ENCODE results near the gene NXN. TPM values are rescaled to one million over a fixed set of nuclear protein-coding genes. Genes with fewer than 3 reads are reported as not detected.
"Not testable (repeated sequence)": the region's sequence is repeated elsewhere in the genome, so short reads cannot be mapped to it uniquely, and the experiment has no call there.

NXN gene
- polyA plus RNA-seq, 4 donors: 2.2 to 12.5 (median 7.1) TPM

DNA sequence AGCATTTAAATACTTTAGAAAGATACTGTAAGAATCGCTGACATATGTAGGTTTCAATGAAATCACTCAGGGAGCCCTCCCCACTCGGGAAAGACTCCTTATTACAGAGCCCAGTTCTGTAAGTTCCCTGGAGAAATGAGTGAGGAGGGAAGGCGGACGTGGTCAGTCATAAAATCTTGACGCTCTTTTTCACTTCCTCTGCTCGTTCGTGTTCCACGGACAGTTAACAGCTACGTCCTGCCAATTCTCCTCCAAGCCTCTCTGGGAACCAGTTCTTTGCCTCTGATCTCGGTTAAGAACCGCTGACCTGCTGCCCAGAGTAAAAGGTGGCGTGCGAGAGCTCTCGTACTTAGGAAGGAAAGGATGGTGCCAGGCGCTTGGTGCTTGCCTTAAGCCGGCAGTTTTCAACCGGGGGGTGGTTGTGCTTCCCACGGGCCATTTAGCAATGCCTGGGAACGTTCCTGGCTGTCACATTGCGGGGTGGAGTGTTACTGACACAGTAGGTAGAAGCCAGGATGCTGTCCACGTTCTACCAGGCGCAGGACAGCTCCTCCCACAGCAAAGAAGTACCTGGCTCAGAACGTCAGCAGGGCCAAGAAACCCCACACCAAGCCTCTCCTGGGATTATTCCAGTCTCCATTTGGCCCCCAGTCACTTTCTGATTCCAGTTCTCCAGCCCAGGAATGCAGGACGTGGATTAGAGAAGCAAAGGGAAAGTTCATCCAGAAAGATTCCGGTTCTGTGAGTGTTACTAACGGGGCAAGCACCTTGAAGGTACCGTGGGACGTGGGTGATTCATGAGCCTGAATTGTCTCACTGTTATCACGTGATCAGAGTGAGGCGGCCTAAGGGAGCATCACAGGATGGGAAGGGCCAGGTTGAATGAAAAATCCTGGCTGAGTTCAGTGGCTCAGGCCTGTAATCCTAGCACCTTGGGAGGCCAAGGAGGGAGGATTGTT, 109.7 kb downstream of the NXN start:
- Histone ChIP-seq H3K36me3 (ENCODE audit: control insufficient read depth in 3 of 3, insufficient read depth in 2 of 3, low read depth in 1 of 3, low read length in 3 of 3) (no peaks in the 10 kb centered on the region), H3K27ac (ENCODE audit: low read depth in 1 of 3, low read length in 2 of 3) (peak overlapping the region; percentile 24 to 91 (median 56)), H3K4me1 (ENCODE audit: control insufficient read depth in 3 of 3, insufficient read depth in 2 of 3, low read depth in 1 of 3, low read length in 2 of 3) (no peaks in the 10 kb centered on the region), H3K4me3 (ENCODE audit: low read depth in 1 of 3, low read length in 3 of 3) (no peak overlapping the region), H3K27me3 (ENCODE audit: control insufficient read depth in 3 of 3, insufficient read depth in 3 of 3, low read length in 3 of 3) (peaks cover 0 to 4% (median 0%) of the 10 kb centered on the region in 3 donors), H3K9me3 (ENCODE audit: control insufficient read depth in 2 of 2, insufficient read depth in 1 of 2, low read depth in 1 of 2, low read length in 1 of 2) (no peaks in the 10 kb centered on the region)
- FAIRE-seq: no peak
- no peak for DNase-seq
- WGBS, 3 donors: 48 to 62% (median 59%) methylated on average over 30 of the region's 30 CpGs

DNA sequence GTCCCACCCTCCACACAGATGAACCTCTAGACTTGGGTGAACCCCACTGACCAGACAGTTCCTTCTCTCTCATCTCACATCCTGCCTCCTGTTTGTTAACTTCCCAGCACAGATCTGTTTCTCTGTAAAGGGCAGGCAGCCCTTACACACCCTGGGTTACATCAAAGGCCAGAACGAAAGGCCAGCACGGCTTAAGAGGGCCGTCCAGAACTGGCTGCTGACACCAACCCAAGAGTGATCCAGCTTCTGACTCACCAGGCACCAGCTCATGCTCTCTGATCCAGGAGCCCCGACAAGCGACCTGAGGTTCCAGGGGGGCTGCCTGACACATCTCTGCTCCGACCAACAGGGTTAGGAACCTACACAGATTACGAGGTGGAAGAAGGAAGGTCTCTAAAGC, 110.5 kb downstream of the NXN start:
- FAIRE-seq: no peak
- H3K27ac ChIP-seq (ENCODE audit: low read depth in 1 of 3, low read length in 2 of 3): peak overlapping the region in 2 of 3 donors; percentile 56 to 91
- WGBS, 3 donors: 54 to 73% (median 68%) methylated on average over 7 of the region's 7 CpGs
- no peaks in the 10 kb centered on the region for H3K9me3 ChIP-seq (ENCODE audit: control insufficient read depth in 2 of 2, insufficient read depth in 1 of 2, low read depth in 1 of 2, low read length in 1 of 2)
- DNase-seq: no peak
- H3K36me3 ChIP-seq (ENCODE audit: control insufficient read depth in 3 of 3, insufficient read depth in 2 of 3, low read depth in 1 of 3, low read length in 3 of 3): no peaks in the 10 kb centered on the region
- no peaks in the 10 kb centered on the region for H3K4me1 ChIP-seq (ENCODE audit: control insufficient read depth in 3 of 3, insufficient read depth in 2 of 3, low read depth in 1 of 3, low read length in 2 of 3)
- H3K27me3 ChIP-seq (ENCODE audit: control insufficient read depth in 3 of 3, insufficient read depth in 3 of 3, low read length in 3 of 3): peaks cover 0 to 4% (median 0%) of the 10 kb centered on the region in 3 donors
- H3K4me3 ChIP-seq (ENCODE audit: low read depth in 1 of 3, low read length in 3 of 3): no peak overlapping the region

DNA sequence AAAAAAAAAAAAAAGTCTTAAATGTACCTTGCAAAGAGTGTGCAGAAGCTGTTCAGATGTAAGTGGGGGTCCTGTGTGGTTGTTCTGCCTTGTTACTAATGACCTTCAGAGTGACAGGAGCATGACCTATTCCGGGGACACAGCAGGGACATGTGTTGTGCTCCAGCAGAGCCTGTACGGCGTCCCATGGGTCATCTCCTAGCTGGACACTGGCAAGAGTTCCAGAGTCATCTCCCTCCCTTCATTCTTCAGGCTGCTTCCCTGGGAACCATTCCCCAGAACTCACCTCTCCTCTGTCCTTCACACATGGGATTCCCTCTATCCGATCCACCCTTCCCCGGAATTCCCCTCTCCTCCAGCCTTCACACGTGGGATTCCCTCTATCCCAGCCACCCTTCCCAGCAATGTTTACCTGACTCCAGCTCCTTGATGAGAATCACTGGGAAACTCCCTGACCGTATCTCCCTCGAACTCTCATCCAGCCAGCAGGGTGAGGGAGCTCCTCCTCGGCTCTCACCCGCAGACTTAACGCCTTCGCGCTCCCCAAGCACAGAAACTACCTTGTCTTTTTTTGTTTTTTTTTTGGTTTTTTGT, 111.6 kb downstream of the NXN start:
- Histone ChIP-seq H3K27ac (ENCODE audit: low read depth in 1 of 3, low read length in 2 of 3) (peak overlapping the region in 1 of 3 donors; percentile 55), H3K27me3 (ENCODE audit: control insufficient read depth in 3 of 3, insufficient read depth in 3 of 3, low read length in 3 of 3) (peaks cover 0 to 4% (median 0%) of the 10 kb centered on the region in 3 donors), H3K36me3 (ENCODE audit: control insufficient read depth in 3 of 3, insufficient read depth in 2 of 3, low read depth in 1 of 3, low read length in 3 of 3) (peaks cover 0 to 3% (median 0%) of the 10 kb centered on the region in 3 donors), H3K4me1 (ENCODE audit: control insufficient read depth in 3 of 3, insufficient read depth in 2 of 3, low read depth in 1 of 3, low read length in 2 of 3) (no peaks in the 10 kb centered on the region), H3K4me3 (ENCODE audit: low read depth in 1 of 3, low read length in 3 of 3) (no peak overlapping the region), H3K9me3 (ENCODE audit: control insufficient read depth in 2 of 2, insufficient read depth in 1 of 2, low read depth in 1 of 2, low read length in 1 of 2) (no peaks in the 10 kb centered on the region)
- 71 to 83% (median 80%) methylated on average over 13 of the region's 13 CpGs for WGBS, 3 donors
- FAIRE-seq (no peak), DNase-seq (no peak)

DNA sequence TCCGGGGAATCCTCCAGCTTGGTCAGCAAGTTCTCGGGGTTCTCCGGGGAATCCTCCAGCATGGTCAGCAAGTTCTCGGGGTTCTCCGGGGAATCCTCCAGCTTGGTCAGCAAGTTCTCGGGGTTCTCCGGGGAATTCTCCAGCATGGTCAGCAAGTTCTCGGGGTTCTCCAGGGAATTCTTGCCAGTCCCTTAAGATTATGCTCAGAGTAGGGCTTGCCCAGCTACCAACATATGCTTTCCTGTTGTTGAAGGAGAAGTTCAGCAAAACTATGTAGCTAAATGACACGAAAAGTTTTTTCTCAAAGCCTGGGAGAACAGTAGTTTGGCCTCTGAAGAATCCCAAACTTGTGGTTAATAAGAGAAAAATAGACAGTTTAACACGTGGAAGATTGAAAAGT, 112.3 kb downstream of the NXN start:
- FAIRE-seq: not testable (repeated sequence)

DNA sequence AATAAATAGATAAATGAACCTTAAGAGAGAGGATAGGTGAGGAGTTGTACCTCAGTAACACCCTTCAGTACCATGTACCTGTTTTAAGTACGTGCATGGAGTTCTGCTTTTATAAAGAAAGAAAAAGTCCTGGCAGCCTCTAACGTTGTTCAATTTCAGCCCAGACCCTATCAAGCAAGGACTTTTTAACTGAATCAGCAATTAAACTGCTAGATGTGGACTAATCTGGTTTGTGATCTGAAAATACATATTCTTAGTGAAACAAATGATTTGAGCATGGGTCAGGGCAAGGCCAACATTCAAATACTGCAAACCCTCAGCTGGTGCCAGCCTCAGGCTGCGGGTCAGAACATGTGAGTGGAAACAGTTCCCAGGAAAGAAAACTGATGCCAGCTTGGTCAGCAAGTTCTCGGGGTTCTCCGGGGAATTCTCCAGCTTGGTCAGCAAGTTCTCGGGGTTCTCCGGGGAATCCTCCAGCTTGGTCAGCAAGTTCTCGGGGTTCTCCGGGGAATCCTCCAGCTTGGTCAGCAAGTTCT, 112.9 kb downstream of the NXN start:
- DNase-seq (no peak), FAIRE-seq (no peak)
- Histone ChIP-seq H3K27me3 (ENCODE audit: control insufficient read depth in 3 of 3, insufficient read depth in 3 of 3, low read length in 3 of 3) (peaks cover 0 to 4% (median 0%) of the 10 kb centered on the region in 3 donors), H3K4me3 (ENCODE audit: low read depth in 1 of 3, low read length in 3 of 3) (no peak overlapping the region), H3K36me3 (ENCODE audit: control insufficient read depth in 3 of 3, insufficient read depth in 2 of 3, low read depth in 1 of 3, low read length in 3 of 3) (peaks cover 0 to 3% (median 0%) of the 10 kb centered on the region in 3 donors), H3K27ac (ENCODE audit: low read depth in 1 of 3, low read length in 2 of 3) (no peak overlapping the region), H3K4me1 (ENCODE audit: control insufficient read depth in 3 of 3, insufficient read depth in 2 of 3, low read depth in 1 of 3, low read length in 2 of 3) (no peaks in the 10 kb centered on the region), H3K9me3 (ENCODE audit: control insufficient read depth in 2 of 2, insufficient read depth in 1 of 2, low read depth in 1 of 2, low read length in 1 of 2) (no peaks in the 10 kb centered on the region)
- 80 to 83% (median 83%) methylated on average over 7 to 9 of the region's 9 CpGs for WGBS, 3 donors

More for the DNA sequence above, 112.3 kb downstream of the NXN start:
- DNase-seq; H3K36me3 ChIP-seq (ENCODE audit: control insufficient read depth in 3 of 3, insufficient read depth in 2 of 3, low read depth in 1 of 3, low read length in 3 of 3); H3K4me1 ChIP-seq (ENCODE audit: control insufficient read depth in 3 of 3, insufficient read depth in 2 of 3, low read depth in 1 of 3, low read length in 2 of 3); H3K4me3 ChIP-seq (ENCODE audit: low read depth in 1 of 3, low read length in 3 of 3); H3K27me3 ChIP-seq (ENCODE audit: control insufficient read depth in 3 of 3, insufficient read depth in 3 of 3, low read length in 3 of 3); H3K27ac ChIP-seq (ENCODE audit: low read depth in 1 of 3, low read length in 2 of 3); H3K9me3 ChIP-seq (ENCODE audit: control insufficient read depth in 2 of 2, insufficient read depth in 1 of 2, low read depth in 1 of 2, low read length in 1 of 2): not testable (repeated sequence)
- WGBS, 3 donors: 81 to 87% (median 82%) methylated on average over 6 to 8 of the region's 10 CpGs

DNA sequence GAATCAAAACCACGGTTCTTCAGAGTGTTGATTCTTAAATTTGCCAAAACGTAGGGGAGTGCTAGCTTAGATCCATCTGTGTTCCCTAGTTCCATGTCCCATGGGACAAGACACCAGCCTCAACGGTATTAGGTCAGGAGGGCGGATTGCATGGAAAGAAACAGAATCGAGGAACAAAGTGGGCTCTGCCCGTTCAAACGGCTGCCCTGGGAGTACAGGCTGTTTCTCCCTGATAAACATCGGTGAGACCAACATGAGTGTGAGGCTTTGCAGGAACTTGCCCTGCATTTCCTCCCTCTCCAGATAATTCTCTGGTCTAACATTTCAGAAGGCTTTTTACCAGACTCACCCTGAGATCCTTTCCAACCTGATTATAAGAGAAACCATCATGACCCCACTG, 115.3 kb downstream of the NXN start:
- no peak overlapping the region for H3K4me3 ChIP-seq (ENCODE audit: low read depth in 1 of 3, low read length in 3 of 3)
- WGBS, 3 donors: 49 to 77% (median 62%) methylated on average over 8 of the region's 8 CpGs
- no peak for FAIRE-seq
- no peaks in the 10 kb centered on the region for H3K4me1 ChIP-seq (ENCODE audit: control insufficient read depth in 3 of 3, insufficient read depth in 2 of 3, low read depth in 1 of 3, low read length in 2 of 3)
- no peaks in the 10 kb centered on the region for H3K9me3 ChIP-seq (ENCODE audit: control insufficient read depth in 2 of 2, insufficient read depth in 1 of 2, low read depth in 1 of 2, low read length in 1 of 2)
- DNase-seq: no peak
- H3K36me3 ChIP-seq (ENCODE audit: control insufficient read depth in 3 of 3, insufficient read depth in 2 of 3, low read depth in 1 of 3, low read length in 3 of 3): peaks cover 0 to 3% (median 0%) of the 10 kb centered on the region in 3 donors
- no peak overlapping the region for H3K27ac ChIP-seq (ENCODE audit: low read depth in 1 of 3, low read length in 2 of 3)
- no peaks in the 10 kb centered on the region for H3K27me3 ChIP-seq (ENCODE audit: control insufficient read depth in 3 of 3, insufficient read depth in 3 of 3, low read length in 3 of 3)

DNA sequence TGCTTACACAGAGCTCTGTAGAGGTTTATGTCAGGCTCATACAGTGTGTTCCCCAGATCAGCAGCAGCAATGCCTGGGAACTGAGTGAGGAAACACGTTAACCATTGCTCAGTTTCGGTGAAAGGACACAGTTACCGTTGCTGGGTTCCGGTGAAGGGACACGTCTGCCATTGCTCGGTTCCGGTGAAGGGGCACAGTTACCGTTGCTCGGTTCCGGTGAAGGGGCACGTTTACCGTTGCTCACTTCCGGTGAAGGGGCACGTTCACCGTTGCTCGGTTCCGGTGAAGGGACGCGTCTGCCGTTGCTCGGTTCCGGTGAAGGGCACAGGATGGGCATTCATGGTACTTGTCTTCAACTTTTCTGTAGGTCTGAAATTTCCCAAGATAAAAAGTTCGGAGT, 115.7 kb downstream of the NXN start:
- Histone ChIP-seq H3K4me3 (ENCODE audit: low read depth in 1 of 3, low read length in 3 of 3) (no peak overlapping the region), H3K27ac (ENCODE audit: low read depth in 1 of 3, low read length in 2 of 3) (no peak overlapping the region), H3K27me3 (ENCODE audit: control insufficient read depth in 3 of 3, insufficient read depth in 3 of 3, low read length in 3 of 3) (no peaks in the 10 kb centered on the region), H3K4me1 (ENCODE audit: control insufficient read depth in 3 of 3, insufficient read depth in 2 of 3, low read depth in 1 of 3, low read length in 2 of 3) (no peaks in the 10 kb centered on the region), H3K36me3 (ENCODE audit: control insufficient read depth in 3 of 3, insufficient read depth in 2 of 3, low read depth in 1 of 3, low read length in 3 of 3) (peaks cover 0 to 3% (median 0%) of the 10 kb centered on the region in 3 donors), H3K9me3 (ENCODE audit: control insufficient read depth in 2 of 2, insufficient read depth in 1 of 2, low read depth in 1 of 2, low read length in 1 of 2) (no peaks in the 10 kb centered on the region)
- FAIRE-seq (no peak), DNase-seq (no peak)
- WGBS, 3 donors: 89 to 93% (median 93%) methylated on average over 23 of the region's 23 CpGs

DNA sequence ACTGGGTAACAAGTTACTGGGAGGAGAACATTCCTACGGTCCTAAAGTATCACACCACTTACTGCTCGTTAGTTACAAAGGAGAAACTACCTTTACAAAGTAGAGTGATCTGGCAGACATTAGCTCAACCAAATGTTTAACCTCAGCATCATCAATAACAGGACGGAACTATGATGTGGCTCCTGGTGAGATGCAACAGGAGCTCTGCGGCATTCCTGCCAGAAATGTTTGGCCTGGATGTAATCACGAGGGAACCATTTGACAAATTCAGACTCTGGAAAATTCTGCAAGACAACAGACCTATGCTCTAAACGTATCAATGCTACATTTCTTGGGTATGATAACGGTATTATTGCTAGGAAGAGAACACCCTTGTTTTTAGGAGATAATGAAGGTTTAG, 117.0 kb downstream of the NXN start:
- Histone ChIP-seq H3K4me1 (ENCODE audit: control insufficient read depth in 3 of 3, insufficient read depth in 2 of 3, low read depth in 1 of 3, low read length in 2 of 3) (no peaks in the 10 kb centered on the region), H3K27me3 (ENCODE audit: control insufficient read depth in 3 of 3, insufficient read depth in 3 of 3, low read length in 3 of 3) (no peaks in the 10 kb centered on the region), H3K36me3 (ENCODE audit: control insufficient read depth in 3 of 3, insufficient read depth in 2 of 3, low read depth in 1 of 3, low read length in 3 of 3) (peaks cover 0 to 3% (median 0%) of the 10 kb centered on the region in 3 donors), H3K4me3 (ENCODE audit: low read depth in 1 of 3, low read length in 3 of 3) (no peak overlapping the region), H3K9me3 (ENCODE audit: control insufficient read depth in 2 of 2, insufficient read depth in 1 of 2, low read depth in 1 of 2, low read length in 1 of 2) (no peaks in the 10 kb centered on the region), H3K27ac (ENCODE audit: low read depth in 1 of 3, low read length in 2 of 3) (no peak overlapping the region)
- FAIRE-seq (no peak), DNase-seq (no peak)
- WGBS, 3 donors: 80 to 84% (median 81%) methylated on average over 7 of the region's 7 CpGs
